Measurements from ENCODE around the gene PRKAG1. TPM values are rescaled to one million over a fixed set of nuclear protein-coding genes. Genes with fewer than 3 reads are reported as not detected.

PRKAG1 gene
- total RNA-seq, 1 donor: 95.9 TPM

GRCh38 chr12:49041881-49042484 is 23.4 kb upstream of the PRKAG1 start:
- TF ChIP-seq, protein P1, sequence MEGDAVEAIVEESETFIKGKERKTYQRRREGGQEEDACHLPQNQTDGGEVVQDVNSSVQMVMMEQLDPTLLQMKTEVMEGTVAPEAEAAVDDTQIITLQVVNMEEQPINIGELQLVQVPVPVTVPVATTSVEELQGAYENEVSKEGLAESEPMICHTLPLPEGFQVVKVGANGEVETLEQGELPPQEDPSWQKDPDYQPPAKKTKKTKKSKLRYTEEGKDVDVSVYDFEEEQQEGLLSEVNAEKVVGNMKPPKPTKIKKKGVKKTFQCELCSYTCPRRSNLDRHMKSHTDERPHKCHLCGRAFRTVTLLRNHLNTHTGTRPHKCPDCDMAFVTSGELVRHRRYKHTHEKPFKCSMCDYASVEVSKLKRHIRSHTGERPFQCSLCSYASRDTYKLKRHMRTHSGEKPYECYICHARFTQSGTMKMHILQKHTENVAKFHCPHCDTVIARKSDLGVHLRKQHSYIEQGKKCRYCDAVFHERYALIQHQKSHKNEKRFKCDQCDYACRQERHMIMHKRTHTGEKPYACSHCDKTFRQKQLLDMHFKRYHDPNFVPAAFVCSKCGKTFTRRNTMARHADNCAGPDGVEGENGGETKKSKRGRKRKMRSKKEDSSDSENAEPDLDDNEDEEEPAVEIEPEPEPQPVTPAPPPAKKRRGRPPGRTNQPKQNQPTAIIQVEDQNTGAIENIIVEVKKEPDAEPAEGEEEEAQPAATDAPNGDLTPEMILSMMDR (IDR thresholded peaks at IDR 0.05; ENCODE audit: insufficient read depth, low read length): no peak
- no peak overlapping the region for H3K4me3 ChIP-seq (ENCODE audit: low read depth, low read length)
- no peak for DNase-seq (ENCODE audit: low read depth)

GRCh38 chr12:49041036-49041880 is 22.7 kb upstream of the PRKAG1 start:
- TF ChIP-seq, protein P1 (IDR thresholded peaks at IDR 0.05; ENCODE audit: insufficient read depth, low read length): no peak
- no peak overlapping the region for H3K4me3 ChIP-seq (ENCODE audit: low read depth, low read length)
- DNase-seq (ENCODE audit: low read depth): no peak

- DNase-seq (ENCODE audit: low read depth): no peak
- H3K4me3 ChIP-seq (ENCODE audit: low read depth, low read length): no peak overlapping the region
- TF ChIP-seq, protein P1 (IDR thresholded peaks at IDR 0.05; ENCODE audit: insufficient read depth, low read length): no peak
Measured at GRCh38 chr12:49040364-49040855, 21.8 kb upstream of the PRKAG1 start.

DNA sequence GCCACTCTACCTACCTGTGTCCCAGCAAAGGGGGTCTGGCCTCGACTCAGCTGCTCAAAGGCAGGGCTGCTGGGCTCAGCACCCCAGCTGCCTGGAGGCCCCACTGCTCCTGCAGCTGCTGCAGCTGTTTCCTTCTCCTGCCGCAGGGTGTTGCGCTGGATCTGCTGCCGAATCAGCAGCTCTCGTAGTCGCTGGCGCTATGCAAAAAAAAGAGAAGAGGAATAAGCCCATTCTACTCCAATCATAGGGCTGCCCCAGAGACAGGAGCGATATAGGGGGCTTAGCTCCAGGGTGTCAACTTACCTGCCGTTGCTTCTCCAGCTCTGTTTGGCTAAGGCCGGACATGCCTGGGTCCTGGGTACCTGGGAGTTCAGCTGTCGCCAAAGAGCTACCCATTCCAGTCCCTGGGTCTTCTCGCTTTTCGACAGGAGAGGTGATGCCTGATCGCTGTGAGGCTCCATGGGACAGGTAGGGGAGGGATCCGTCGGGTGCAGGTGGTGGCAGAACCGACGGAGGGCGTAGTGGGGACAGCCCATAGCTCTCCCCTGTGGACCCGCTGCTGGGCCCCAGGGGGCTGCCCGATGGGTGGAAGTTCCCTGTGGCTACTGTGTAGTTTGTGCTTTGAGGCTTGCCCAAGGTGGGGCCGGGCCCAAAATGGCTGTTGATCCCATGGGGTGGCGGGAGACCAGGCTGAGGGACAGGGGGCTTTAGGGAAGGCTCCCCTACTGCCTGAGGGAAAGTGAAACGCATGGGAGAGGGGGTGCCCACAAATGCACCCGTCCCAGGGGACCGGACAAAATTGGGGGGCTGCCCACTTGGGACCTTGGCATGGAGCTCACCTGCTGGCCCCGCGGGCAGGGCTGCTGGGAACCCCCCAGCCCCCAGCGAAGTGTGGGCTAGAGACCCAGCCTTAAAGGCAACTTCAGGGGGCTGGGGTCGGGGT is 21.1 kb upstream of the PRKAG1 start:
- DNase-seq (ENCODE audit: low read depth): no peak
- no peak overlapping the region for H3K4me3 ChIP-seq (ENCODE audit: low read depth, low read length)

DNA sequence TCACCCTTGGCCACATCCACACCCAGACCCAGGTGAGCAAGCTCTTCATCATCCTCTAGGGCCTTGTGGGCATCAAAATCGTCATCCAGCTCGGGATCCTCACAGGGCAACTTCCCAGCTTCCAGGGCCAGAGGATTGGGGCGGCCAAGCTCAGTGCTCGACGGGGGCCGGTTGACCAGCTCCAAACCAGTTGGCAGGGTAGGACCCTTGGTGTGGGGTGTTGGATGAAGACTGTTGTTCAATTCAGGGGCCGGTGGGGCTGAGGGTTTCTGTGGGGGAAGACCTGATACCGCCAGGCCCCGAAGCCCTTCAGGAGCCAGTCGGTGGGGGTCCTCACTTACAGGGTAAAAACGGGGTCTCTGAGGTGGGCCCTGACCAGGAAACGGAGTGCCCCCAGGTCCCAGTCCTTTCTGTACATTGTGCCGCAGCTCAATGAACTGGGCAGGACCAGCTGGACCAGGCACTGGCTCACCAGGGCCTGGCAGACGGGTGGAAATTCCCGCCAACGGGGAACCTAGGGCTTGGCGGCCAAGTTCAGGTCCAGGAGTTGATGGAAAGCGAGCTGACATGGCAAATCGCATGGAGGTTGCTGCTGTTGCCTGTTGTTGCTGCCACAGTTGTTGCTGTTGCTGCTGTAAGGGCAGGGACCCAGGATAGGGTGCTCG is 19.8 kb upstream of the PRKAG1 start:
- no peak for DNase-seq (ENCODE audit: low read depth)
- TF ChIP-seq, protein P1 (IDR thresholded peaks at IDR 0.05; ENCODE audit: insufficient read depth, low read length): no peak
- H3K4me3 ChIP-seq (ENCODE audit: low read depth, low read length): no peak overlapping the region

More for the DNA sequence above, 21.1 kb upstream of the PRKAG1 start:
- TF ChIP-seq, protein P1 (IDR thresholded peaks at IDR 0.05; ENCODE audit: insufficient read depth, low read length): no peak

- DNase-seq (ENCODE audit: low read depth): no peak
Measured at GRCh38 chr12:49037947-49038237, 19.3 kb upstream of the PRKAG1 start.

More at GRCh38 chr12:49037947-49038237, 19.3 kb upstream of the PRKAG1 start:
- TF ChIP-seq, protein P1 (IDR thresholded peaks at IDR 0.05; ENCODE audit: insufficient read depth, low read length): no peak
- H3K4me3 ChIP-seq (ENCODE audit: low read depth, low read length): no peak overlapping the region
